ENCODE data around the gene SMOC2. TPM values are rescaled to one million over a fixed set of nuclear protein-coding genes. Genes with fewer than 3 reads are reported as not detected.

The SMOC2 gene
- total RNA-seq, 6 experiments from 2014 or later, result 0.42 to 3.5 (median 1.2) TPM

DNA sequence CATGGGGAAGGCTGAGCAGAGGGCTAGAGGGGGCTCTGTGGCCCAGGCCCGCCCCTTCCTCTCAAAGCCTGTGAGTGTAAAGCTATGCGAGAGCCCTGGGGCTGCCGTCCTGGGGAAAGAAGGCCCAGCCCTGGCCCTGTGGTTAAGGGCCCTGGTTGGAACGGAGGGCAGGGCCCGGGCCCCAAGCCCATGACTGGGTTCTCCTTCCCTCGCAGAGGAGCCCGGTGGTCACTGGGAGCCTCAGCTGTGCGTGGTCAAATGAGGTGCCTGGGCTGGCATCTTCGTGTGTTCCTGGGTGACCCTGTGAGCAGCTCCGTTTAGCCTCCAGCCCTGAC is 56.0 kb downstream of the SMOC2 start:
- no peak overlapping the region for H3K27ac ChIP-seq
- no peaks in the 10 kb centered on the region for H3K27me3 ChIP-seq
- TF ChIP-seq, protein P1, sequence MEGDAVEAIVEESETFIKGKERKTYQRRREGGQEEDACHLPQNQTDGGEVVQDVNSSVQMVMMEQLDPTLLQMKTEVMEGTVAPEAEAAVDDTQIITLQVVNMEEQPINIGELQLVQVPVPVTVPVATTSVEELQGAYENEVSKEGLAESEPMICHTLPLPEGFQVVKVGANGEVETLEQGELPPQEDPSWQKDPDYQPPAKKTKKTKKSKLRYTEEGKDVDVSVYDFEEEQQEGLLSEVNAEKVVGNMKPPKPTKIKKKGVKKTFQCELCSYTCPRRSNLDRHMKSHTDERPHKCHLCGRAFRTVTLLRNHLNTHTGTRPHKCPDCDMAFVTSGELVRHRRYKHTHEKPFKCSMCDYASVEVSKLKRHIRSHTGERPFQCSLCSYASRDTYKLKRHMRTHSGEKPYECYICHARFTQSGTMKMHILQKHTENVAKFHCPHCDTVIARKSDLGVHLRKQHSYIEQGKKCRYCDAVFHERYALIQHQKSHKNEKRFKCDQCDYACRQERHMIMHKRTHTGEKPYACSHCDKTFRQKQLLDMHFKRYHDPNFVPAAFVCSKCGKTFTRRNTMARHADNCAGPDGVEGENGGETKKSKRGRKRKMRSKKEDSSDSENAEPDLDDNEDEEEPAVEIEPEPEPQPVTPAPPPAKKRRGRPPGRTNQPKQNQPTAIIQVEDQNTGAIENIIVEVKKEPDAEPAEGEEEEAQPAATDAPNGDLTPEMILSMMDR (IDR thresholded peaks at IDR 0.05), result no peak
- TF ChIP-seq POLR2A (IDR thresholded peaks at IDR 0.05), result no peak
- no peaks in the 10 kb centered on the region for H3K36me3 ChIP-seq
- no peaks in the 10 kb centered on the region for H3K4me1 ChIP-seq
- H3K4me3 ChIP-seq, result no peak overlapping the region
- DNase-seq (no peak), ATAC-seq (no peak)
- 60% methylated on average over 1 of the region's 10 CpGs for WGBS (ENCODE audit: insufficient coverage, low coverage, low lambda C conversion rate, missing lambda C conversion rate)
- no peaks in the 10 kb centered on the region for H3K9me3 ChIP-seq
- intact Hi-C loops (cut with DNase I), result no loop called here

DNA sequence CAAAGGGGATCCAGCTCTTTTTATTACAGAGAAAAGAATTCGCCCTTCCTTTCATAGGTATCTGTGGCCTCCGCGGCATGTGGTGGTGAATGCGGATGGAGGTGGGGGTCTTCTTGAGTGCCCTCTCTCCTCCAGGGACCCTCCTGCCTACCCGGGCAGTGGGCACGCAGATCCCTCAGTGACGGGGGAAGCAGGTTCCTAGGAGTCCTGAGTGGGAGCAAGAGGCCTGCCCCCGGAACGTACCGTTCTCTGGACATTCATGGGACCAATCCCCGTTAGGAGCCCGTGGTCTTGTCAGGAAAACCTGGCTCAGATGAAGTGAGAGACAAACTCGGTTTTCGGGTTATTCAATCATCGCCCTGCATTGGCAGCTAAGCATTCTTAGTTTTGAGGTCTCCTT is 56.4 kb downstream of the SMOC2 start:
- Histone ChIP-seq H3K27me3 (no peaks in the 10 kb centered on the region), H3K36me3 (no peaks in the 10 kb centered on the region), H3K9me3 (no peaks in the 10 kb centered on the region), H3K27ac (no peak overlapping the region), H3K4me3 (no peak overlapping the region), H3K4me1 (no peaks in the 10 kb centered on the region)
- TF ChIP-seq, protein P1 (IDR thresholded peaks at IDR 0.05), result no peak
- TF ChIP-seq POLR2A (IDR thresholded peaks at IDR 0.05), result no peak
- 74% methylated on average over 6 of the region's 15 CpGs for WGBS (ENCODE audit: insufficient coverage, low coverage, low lambda C conversion rate, missing lambda C conversion rate)
- DNase-seq (no peak), ATAC-seq (no peak)
- intact Hi-C loops (cut with DNase I), result no loop called here

DNA sequence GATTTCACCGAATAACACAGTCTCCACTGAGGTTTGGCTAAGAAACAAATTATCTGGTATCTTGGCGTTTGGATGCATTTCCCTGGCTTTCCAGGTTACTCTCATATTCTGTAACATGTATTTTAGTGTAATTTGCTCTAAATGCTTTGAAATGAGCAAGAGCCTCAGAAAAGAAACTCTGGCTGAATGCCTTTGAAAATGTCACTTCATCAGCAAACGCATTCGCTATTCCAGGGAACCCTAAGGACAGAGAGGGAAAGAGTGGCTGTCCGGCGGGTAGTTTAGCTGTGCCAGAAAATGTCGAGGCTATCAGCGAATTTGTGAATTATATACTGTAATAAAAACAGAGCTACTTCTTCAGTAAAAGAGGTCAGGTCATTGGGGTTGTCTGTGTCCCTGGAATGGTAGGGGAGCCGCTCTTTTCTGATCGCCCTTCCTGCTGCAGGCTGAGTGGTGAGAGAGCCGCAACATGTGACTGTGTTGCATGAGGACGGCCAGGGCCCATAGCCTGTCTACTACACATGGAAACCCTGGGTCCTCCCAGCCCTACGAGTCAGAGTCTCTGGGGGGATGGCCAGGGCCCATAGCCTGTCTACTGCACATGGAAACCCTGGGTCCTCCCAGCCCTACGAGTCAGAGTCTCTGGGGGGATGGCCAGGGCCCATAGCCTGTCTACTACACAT is 57.3 kb downstream of the SMOC2 start:
- no peaks in the 10 kb centered on the region for H3K36me3 ChIP-seq
- 64% methylated on average over 11 of the region's 14 CpGs for WGBS (ENCODE audit: insufficient coverage, low coverage, low lambda C conversion rate, missing lambda C conversion rate)
- H3K4me3 ChIP-seq, result no peak overlapping the region
- no peaks in the 10 kb centered on the region for H3K4me1 ChIP-seq
- DNase-seq, result no peak
- H3K9me3 ChIP-seq, result no peaks in the 10 kb centered on the region
- no peak overlapping the region for H3K27ac ChIP-seq
- H3K27me3 ChIP-seq, result no peaks in the 10 kb centered on the region
- TF ChIP-seq, protein P1 (IDR thresholded peaks at IDR 0.05), result no peak
- TF ChIP-seq POLR2A (IDR thresholded peaks at IDR 0.05), result no peak
- intact Hi-C loops (cut with DNase I), result no loop called here
- no peak for ATAC-seq

DNA sequence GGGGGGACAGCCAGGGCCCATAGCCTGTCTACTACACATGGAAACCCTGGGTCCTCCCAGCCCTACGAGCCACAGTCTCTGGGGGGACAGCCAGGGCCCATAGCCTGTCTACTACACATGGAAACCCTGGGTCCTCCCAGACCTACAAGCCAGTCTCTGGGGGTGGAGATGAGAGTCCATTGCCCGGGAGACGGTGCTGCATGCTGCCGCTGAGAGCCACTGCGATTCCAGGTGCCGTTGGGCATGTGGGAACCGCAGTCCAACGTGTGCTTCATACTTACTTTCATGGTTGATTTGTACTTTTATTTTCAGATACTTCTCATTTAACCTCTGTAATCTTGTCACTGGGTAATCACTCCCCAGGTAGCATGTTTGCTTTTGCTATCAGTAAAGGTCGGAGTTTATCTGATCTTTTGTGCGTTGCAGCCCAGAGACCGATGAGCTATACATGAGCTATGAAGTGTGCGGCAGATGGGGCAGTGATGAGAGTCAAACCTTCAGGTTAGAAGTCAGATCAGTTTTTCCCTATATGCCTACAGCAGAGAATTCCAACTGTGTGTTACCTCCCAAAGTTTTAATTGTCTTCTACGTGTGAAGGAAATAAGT is 58.2 kb downstream of the SMOC2 start:
- no peak for DNase-seq
- intact Hi-C loops (cut with DNase I), result no loop called here
- ATAC-seq, result peak in 2 of 4 donors; percentile 33 to 48
- TF ChIP-seq, protein P1 (IDR thresholded peaks at IDR 0.05), result no peak
- TF ChIP-seq POLR2A (IDR thresholded peaks at IDR 0.05), result no peak
- Histone ChIP-seq H3K4me1 (no peaks in the 10 kb centered on the region), H3K4me3 (no peak overlapping the region), H3K9me3 (no peaks in the 10 kb centered on the region), H3K27me3 (no peaks in the 10 kb centered on the region), H3K27ac (no peak overlapping the region), H3K36me3 (no peaks in the 10 kb centered on the region)
- 26% methylated on average over 8 of the region's 13 CpGs for WGBS (ENCODE audit: insufficient coverage, low coverage, low lambda C conversion rate, missing lambda C conversion rate)
